Heart left ventricle (tissue), 16 donors: ENCODE results near the gene MRPS11. TPM values are rescaled to one million over a fixed set of nuclear protein-coding genes. Genes with fewer than 3 reads are reported as not detected.
"Not testable (repeated sequence)": the region's sequence is repeated elsewhere in the genome, so short reads cannot be mapped to it uniquely, and the experiment has no call there.

Experiments used
- ATAC-seq, 4 donors: fragments of 200-7000 bp; cut with Tn5 transposase; one replicate each; pipeline ENCODE4 v1.9.1; 2020 to 2022; ENCODE audit warnings: moderate library complexity in 4 of 4, mild to moderate bottlenecking in 3 of 4, moderate number of reproducible peaks in 1 of 4
- DNase-seq, 5 donors: peaks; one replicate each; pipeline ENCODE4 v3.0.0-alpha.2; 2020
- H3K27ac ChIP-seq, 12 donors: fragments of 200-600 bp; sonication (generic) in 4 of 12; one replicate each; pipeline versions ENCODE4 v1.5.0 to v1.8.0; 2016 to 2022; ENCODE audit warnings: mild to moderate bottlenecking in 2 of 12
- H3K27me3 ChIP-seq, 9 donors: fragments of 200-600 bp; sonication (generic) in 2 of 9; one replicate each; pipeline versions ENCODE4 v1.5.1 to v1.8.0; 2016 to 2022; ENCODE audit warnings: mild to moderate bottlenecking in 3 of 9
- H3K36me3 ChIP-seq, 9 donors: fragments of 200-600 bp; sonication (generic) in 2 of 9; one replicate each; pipeline versions ENCODE4 v1.5.0 to v1.8.0; 2018 to 2022; ENCODE audit warnings: mild to moderate bottlenecking in 2 of 9
- H3K4me1 ChIP-seq, 12 donors: fragments of 200-600 bp; sonication (generic) in 4 of 12; one replicate each; pipeline versions ENCODE4 v1.5.0 to v1.8.0; 2016 to 2022; ENCODE audit warnings: mild to moderate bottlenecking in 3 of 12
- H3K4me3 ChIP-seq, 12 donors: fragments of 200-600 bp; sonication (generic) in 4 of 12; one replicate each; pipeline versions ENCODE4 v1.5.0 to v1.8.0; 2017 to 2022; ENCODE audit warnings: mild to moderate bottlenecking in 9 of 12, moderate library complexity in 4 of 12
- H3K9me3 ChIP-seq, 12 donors: fragments of 200-600 bp; sonication (generic) in 4 of 12; one replicate each; pipeline versions ENCODE4 v1.5.0 to v1.8.0; 2016 to 2022; ENCODE audit warnings: mild to moderate bottlenecking in 1 of 12
- POLR2A ChIP-seq, 2 donors: fragments of 450-650 bp; IDR thresholded peaks; one replicate each; pipeline ENCODE4 v1.6.1; 2017; ENCODE audit warnings: antibody characterized with exemption in 2 of 2, mild to moderate bottlenecking in 2 of 2, moderate library complexity in 2 of 2
- WGBS, 4 donors: extraction: QIAGEN DNeasy Blood & Tissue Kit in 2 of 4; methylation state at CpG; one replicate each; pipeline versions ENCODE4 v1.1.5 to v1.1.7; 2013 to 2018; 5-methylcytosine and 5-hydroxymethylcytosine counted together
- intact Hi-C, 10 donors: fragments of 100-400 bp; cut with DNase I; formaldehyde crosslinking; loops; one replicate each; pipeline versions ENCODE4 v1.11.1 to v1.14.2; 2022
- polyA plus RNA-seq, 2 donors: library from polyadenylated mRNA; stranded (reverse); fragments of 200-250 nt; gene quantifications; one replicate each; pipeline ENCODE4 v1.2.3, GENCODE V29; 2013
- total RNA-seq, 9 donors: library from RNA; depleted of rRNA in 2 of 9; stranded (reverse); fragments of >200 nt in 2 of 9; fragmentation: NEBNext Ultra II Directional in 3 of 9; extraction: Animal tissue kit (Norgen Biotek cat#: 25700) in 3 of 9; gene quantifications; one replicate each; pipeline versions ENCODE4 v1.1.0 to v1.2.4, GENCODE V29; 2016 to 2023
- TF ChIP-seq, protein P1 (sequence below), 12 donors: fragments of 200-600 bp; sonication (generic) in 4 of 12; IDR thresholded peaks; one replicate each; pipeline versions ENCODE4 v1.5.0 to v1.8.0; 2018 to 2022; ENCODE audit warnings: antibody characterized with exemption in 12 of 12, mild to moderate bottlenecking in 5 of 12
- donor health status: ischemic (EF 13 %, LVEDD 7.1; RV severe dilation, severe dysfunction).
- donor health status: healthy with polysubstance abuse.
- donor health status: DM: no; HTN: yes; CAD: no.
- donor health status: DM: no; HTN: no; CAD: no.
- donor health status: ischemic (EF 25% LVEDD 6.9; RV normal size, moderate dysfunction).
- donor health status: ischemic (EF 25% LVEDD 5.7; RV mildly dilated, moderate dysfunction).
- donor health status: healthy.
- donor health status: DM: yes; HTN: yes; CAD: no.
- donor health status: ischemic (EF 35%, LVEDD 5.7; RV mildly dilated, moderate dysfunction).
- donor health status: nonischemic (EF 11% LVEDD 7.7; RV severe dilation, severe dysfunction).
- donor health status: DM: yes; HTN: yes; CAD: no.
- donor health status: PGD.
- donor health status: ischemic (EF 29% LVEDD 5.4; RV normal size, mild dysfunction).
- donor health status: nonischemic (EF 23%, LVEDD 6.1; RV moderate dilation, normal function).

MRPS11 gene
- total and polyA plus RNA-seq, 11 donors, result 49.7 to 77.9 (median 65.5) TPM

GRCh38 chr15:88518903-88519302 lies 51.4 kb downstream of the MRPS11 start:
- H3K27ac ChIP-seq, result no peak overlapping the region
- H3K4me3 ChIP-seq, result no peak overlapping the region
- DNase-seq (no peak), ATAC-seq (no peak)
- H3K4me1 ChIP-seq, result no peaks in the 10 kb centered on the region
- peaks cover 0 to 50% (median 13%) of the 10 kb centered on the region in 9 donors for H3K36me3 ChIP-seq
- TF ChIP-seq POLR2A (IDR thresholded peaks at IDR 0.05), result no peak
- TF ChIP-seq, protein P1, sequence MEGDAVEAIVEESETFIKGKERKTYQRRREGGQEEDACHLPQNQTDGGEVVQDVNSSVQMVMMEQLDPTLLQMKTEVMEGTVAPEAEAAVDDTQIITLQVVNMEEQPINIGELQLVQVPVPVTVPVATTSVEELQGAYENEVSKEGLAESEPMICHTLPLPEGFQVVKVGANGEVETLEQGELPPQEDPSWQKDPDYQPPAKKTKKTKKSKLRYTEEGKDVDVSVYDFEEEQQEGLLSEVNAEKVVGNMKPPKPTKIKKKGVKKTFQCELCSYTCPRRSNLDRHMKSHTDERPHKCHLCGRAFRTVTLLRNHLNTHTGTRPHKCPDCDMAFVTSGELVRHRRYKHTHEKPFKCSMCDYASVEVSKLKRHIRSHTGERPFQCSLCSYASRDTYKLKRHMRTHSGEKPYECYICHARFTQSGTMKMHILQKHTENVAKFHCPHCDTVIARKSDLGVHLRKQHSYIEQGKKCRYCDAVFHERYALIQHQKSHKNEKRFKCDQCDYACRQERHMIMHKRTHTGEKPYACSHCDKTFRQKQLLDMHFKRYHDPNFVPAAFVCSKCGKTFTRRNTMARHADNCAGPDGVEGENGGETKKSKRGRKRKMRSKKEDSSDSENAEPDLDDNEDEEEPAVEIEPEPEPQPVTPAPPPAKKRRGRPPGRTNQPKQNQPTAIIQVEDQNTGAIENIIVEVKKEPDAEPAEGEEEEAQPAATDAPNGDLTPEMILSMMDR (IDR thresholded peaks at IDR 0.05), result no peak
- H3K9me3 ChIP-seq, result no peaks in the 10 kb centered on the region
- intact Hi-C loops, result no loop called here
- WGBS, 4 donors, result 90 to 97% (median 90%) methylated on average over 3 of the region's 3 CpGs
- H3K27me3 ChIP-seq, result no peaks in the 10 kb centered on the region

DNA sequence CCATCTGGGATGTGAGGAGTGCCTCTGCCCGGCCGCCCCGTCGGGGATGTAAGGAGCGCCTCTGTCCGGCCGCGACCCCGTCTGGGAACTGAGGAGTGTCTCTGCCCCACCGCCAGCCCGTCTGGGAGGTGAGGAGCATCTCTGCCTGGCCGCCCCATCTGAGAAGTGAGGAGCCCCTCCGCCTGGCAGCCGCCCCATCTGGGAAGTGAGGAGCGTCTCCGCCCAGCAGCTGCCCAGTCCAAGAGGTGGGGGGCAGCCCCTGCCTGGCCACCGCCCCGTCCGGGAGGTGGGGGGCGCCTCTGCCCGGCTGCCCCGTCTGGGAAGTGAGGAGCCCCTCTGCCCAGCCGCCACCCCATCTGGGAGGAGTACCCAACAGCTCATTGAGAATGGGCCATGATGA lies 56.6 kb downstream of the MRPS11 start:
- DNase-seq, H3K9me3 ChIP-seq, H3K27me3 ChIP-seq, H3K4me3 ChIP-seq, H3K27ac ChIP-seq, ATAC-seq, H3K4me1 ChIP-seq, intact Hi-C loops: not testable (repeated sequence)
- peaks cover 0 to 57% (median 26%) of the 10 kb centered on the region in 9 donors for H3K36me3 ChIP-seq
- 94 to 98% (median 96%) methylated on average over 16 to 23 of the region's 23 CpGs for WGBS, 4 donors

GRCh38 chr15:88525418-88525817 lies 57.9 kb downstream of the MRPS11 start:
- peaks cover 0 to 19% (median 3%) of the 10 kb centered on the region in 12 donors for H3K4me1 ChIP-seq
- peaks cover 0 to 68% (median 39%) of the 10 kb centered on the region in 9 donors for H3K36me3 ChIP-seq
- H3K27ac ChIP-seq, result no peak overlapping the region
- H3K9me3 ChIP-seq, result no peaks in the 10 kb centered on the region
- no peak for ATAC-seq
- DNase-seq, result no peak
- intact Hi-C loops, result no loop called here
- H3K4me3 ChIP-seq, result no peak overlapping the region
- H3K27me3 ChIP-seq, result no peaks in the 10 kb centered on the region
- TF ChIP-seq POLR2A (IDR thresholded peaks at IDR 0.05), result no peak
- TF ChIP-seq, protein P1 (IDR thresholded peaks at IDR 0.05), result no peak

GRCh38 chr15:88526247-88526879 lies 58.9 kb downstream of the MRPS11 start:
- DNase-seq (no peak), ATAC-seq (peak in 3 of 4 donors; percentile 55 to 68 (median 68))
- Histone ChIP-seq H3K27me3 (no peaks in the 10 kb centered on the region), H3K27ac (peak overlapping the region in 4 of 12 donors; percentile 8 to 30 (median 11)), H3K9me3 (no peaks in the 10 kb centered on the region), H3K4me1 (peaks cover 0 to 19% (median 3%) of the 10 kb centered on the region in 12 donors), H3K36me3 (peaks cover 0 to 75% (median 48%) of the 10 kb centered on the region in 9 donors), H3K4me3 (no peak overlapping the region)
- intact Hi-C loops, result no loop called here
- TF ChIP-seq, protein P1 (IDR thresholded peaks at IDR 0.05), result no peak
- no peak for TF ChIP-seq POLR2A (IDR thresholded peaks at IDR 0.05)
